Measurements from ENCODE around the gene CC2D1A. TPM values are rescaled to one million over a fixed set of nuclear protein-coding genes. Genes with fewer than 3 reads are reported as not detected.

CC2D1A gene
- polyA plus RNA-seq, 2 donors, result 34.0 to 58.9 TPM

DNA sequence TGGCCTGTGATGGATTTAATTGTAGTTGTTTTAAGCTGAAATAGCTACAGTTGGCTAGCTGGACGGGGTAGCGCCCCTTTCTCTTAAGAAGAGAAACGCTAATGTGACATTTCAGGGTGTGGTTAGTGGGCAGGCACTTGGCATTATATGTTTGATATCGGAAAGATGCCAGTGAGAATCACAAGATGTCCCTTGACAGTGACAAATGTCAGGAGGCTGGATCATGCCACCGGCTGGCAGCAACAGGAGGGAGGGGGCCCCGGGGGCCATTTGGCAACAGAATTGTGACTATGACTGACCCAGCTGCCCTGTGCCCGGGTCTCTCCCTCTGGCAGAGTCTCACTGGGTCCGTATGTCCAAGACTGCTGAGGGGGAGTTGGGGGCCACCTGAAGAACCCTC lies 51.0 kb downstream of the CC2D1A start:
- Histone ChIP-seq H3K4me1 (ENCODE audit: control insufficient read depth in 2 of 2, insufficient read depth in 2 of 2, low read length in 1 of 2) (peaks cover 4 to 14% of the 10 kb centered on the region in 2 donors), H3K27ac (ENCODE audit: low read depth in 2 of 2, low read length in 1 of 2) (no peak overlapping the region), H3K36me3 (ENCODE audit: control insufficient read depth in 2 of 2, insufficient read depth in 2 of 2, low read length in 1 of 2) (peaks cover 0 to 47% of the 10 kb centered on the region in 2 donors), H3K27me3 (ENCODE audit: control insufficient read depth in 1 of 2, insufficient read depth in 2 of 2, low read length in 2 of 2) (no peaks in the 10 kb centered on the region), H3K9me3 (ENCODE audit: control insufficient read depth in 2 of 2, insufficient read depth in 1 of 2, low read depth in 1 of 2, low read length in 1 of 2) (peaks cover 0 to 3% of the 10 kb centered on the region in 2 donors), H3K4me3 (ENCODE audit: low read depth in 1 of 2, low read length in 2 of 2) (no peak overlapping the region)
- 68 to 74% methylated on average over 8 of the region's 8 CpGs for WGBS, 2 donors

DNA sequence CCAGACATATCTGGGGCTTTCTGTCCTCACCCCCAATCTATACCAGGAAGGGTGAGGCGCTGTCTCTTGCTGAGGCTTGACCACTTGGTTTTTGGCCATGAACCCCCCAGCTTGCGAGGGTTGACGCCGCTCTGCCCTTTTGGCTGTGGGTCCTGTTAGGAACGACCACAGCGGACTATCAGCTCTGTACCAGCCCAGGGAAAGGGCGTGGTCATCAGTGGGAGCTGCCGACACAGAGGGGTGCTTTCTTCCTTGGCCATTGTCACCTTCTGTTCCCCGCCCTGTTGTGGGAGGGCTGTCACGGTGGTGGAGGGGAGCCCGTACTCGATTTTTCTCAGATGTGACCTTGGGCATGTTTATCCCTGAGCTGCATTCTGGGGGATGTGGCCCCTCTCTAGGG lies 52.0 kb downstream of the CC2D1A start:
- Histone ChIP-seq H3K4me3 (ENCODE audit: low read depth in 1 of 2, low read length in 2 of 2) (no peak overlapping the region), H3K4me1 (ENCODE audit: control insufficient read depth in 2 of 2, insufficient read depth in 2 of 2, low read length in 1 of 2) (peaks cover 4 to 17% of the 10 kb centered on the region in 2 donors), H3K9me3 (ENCODE audit: control insufficient read depth in 2 of 2, insufficient read depth in 1 of 2, low read depth in 1 of 2, low read length in 1 of 2) (peaks cover 0 to 3% of the 10 kb centered on the region in 2 donors), H3K27me3 (ENCODE audit: control insufficient read depth in 1 of 2, insufficient read depth in 2 of 2, low read length in 2 of 2) (no peaks in the 10 kb centered on the region), H3K36me3 (ENCODE audit: control insufficient read depth in 2 of 2, insufficient read depth in 2 of 2, low read length in 1 of 2) (peaks cover 0 to 48% of the 10 kb centered on the region in 2 donors), H3K27ac (ENCODE audit: low read depth in 2 of 2, low read length in 1 of 2) (no peak overlapping the region)
- WGBS, 2 donors, result 78 to 82% methylated on average over 12 of the region's 12 CpGs

DNA sequence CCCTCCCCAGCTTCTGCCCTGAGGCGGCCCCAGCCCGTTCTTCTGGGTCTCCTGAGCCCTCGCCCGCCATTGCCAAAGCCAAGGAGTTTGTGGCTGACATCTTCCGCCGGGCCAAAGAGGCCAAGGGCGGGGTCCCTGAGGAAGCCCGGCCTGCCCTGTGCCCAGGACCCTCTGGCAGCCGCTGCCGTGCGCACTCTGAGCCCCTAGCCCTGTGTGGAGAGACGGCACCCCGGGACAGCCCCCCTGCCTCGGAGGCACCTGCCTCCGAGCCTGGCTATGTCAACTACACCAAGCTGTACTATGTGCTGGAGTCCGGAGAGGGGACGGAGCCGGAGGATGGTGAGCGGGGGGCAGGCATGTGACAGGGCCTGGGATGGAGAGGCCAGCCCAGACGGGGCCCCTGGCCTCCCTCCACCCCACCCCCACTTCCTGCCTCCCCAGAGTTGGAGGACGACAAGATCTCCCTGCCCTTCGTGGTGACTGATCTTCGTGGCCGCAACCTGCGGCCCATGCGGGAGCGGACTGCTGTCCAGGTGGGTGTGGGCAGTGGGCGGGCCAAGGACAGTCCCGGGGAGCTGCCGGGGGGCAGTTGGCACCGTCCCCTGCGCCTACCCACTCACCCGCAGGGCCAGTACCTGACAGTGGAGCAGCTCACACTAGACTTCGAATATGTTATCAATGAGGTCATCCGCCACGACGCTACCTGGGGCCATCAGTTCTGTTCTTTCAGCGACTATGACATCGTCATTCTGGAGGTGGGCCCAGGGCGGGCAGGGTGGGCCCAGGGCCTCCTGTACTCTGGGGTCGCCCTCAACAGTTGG lies 53.4 kb downstream of the CC2D1A start:
- H3K36me3 ChIP-seq (ENCODE audit: control insufficient read depth in 2 of 2, insufficient read depth in 2 of 2, low read length in 1 of 2), result peaks cover 0 to 53% of the 10 kb centered on the region in 2 donors
- peaks cover 0 to 3% of the 10 kb centered on the region in 2 donors for H3K9me3 ChIP-seq (ENCODE audit: control insufficient read depth in 2 of 2, insufficient read depth in 1 of 2, low read depth in 1 of 2, low read length in 1 of 2)
- no peak overlapping the region for H3K4me3 ChIP-seq (ENCODE audit: low read depth in 1 of 2, low read length in 2 of 2)
- no peaks in the 10 kb centered on the region for H3K27me3 ChIP-seq (ENCODE audit: control insufficient read depth in 1 of 2, insufficient read depth in 2 of 2, low read length in 2 of 2)
- WGBS, 2 donors, result 84 to 87% methylated on average over 40 to 41 of the region's 41 CpGs
- peaks cover 0 to 8% of the 10 kb centered on the region in 2 donors for H3K4me1 ChIP-seq (ENCODE audit: control insufficient read depth in 2 of 2, insufficient read depth in 2 of 2, low read length in 1 of 2)
- H3K27ac ChIP-seq (ENCODE audit: low read depth in 2 of 2, low read length in 1 of 2), result no peak overlapping the region

DNA sequence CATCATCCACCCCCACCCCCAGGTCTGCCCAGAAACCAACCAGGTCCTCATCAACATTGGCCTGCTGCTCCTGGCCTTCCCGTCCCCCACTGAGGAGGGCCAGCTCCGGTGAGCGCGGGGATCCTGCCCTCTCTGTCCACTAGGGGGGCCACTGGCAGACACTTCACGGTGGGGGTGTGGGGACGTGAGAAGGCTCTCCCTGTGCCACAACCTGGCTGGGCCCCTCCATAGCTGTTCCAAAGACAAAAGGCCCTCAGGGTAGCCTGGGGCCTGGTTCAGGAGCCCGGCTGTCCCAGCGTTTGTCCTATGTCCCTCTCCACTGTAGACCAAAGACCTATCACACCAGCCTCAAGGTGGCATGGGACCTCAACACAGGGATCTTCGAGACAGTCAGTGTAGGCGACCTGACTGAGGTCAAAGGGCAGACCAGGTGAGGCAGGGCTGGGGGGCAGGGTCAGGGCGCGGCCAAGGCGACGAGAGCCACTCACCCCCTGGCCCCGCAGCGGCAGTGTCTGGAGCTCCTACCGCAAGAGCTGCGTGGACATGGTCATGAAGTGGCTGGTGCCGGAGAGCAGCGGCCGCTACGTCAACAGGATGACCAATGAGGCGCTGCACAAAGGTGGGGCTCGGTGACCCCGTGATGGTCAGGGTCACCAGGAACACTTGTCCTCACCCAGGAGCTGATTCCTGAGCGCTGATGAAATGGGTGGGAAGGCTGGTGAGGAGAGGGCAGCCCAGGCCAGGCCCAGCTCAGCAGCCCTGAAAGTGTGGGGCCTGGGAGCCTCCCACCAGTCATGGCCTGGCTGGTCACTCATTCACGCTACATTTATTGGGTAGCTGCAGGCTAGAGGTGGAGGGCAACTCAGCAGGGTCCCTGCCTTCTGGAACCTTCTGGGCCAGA lies 54.2 kb downstream of the CC2D1A start:
- Histone ChIP-seq H3K9me3 (ENCODE audit: control insufficient read depth in 2 of 2, insufficient read depth in 1 of 2, low read depth in 1 of 2, low read length in 1 of 2) (peaks cover 0 to 3% of the 10 kb centered on the region in 2 donors), H3K4me1 (ENCODE audit: control insufficient read depth in 2 of 2, insufficient read depth in 2 of 2, low read length in 1 of 2) (peaks cover 0 to 8% of the 10 kb centered on the region in 2 donors), H3K36me3 (ENCODE audit: control insufficient read depth in 2 of 2, insufficient read depth in 2 of 2, low read length in 1 of 2) (peaks cover 0 to 54% of the 10 kb centered on the region in 2 donors), H3K27ac (ENCODE audit: low read depth in 2 of 2, low read length in 1 of 2) (no peak overlapping the region), H3K4me3 (ENCODE audit: low read depth in 1 of 2, low read length in 2 of 2) (no peak overlapping the region), H3K27me3 (ENCODE audit: control insufficient read depth in 1 of 2, insufficient read depth in 2 of 2, low read length in 2 of 2) (no peaks in the 10 kb centered on the region)
- 88% methylated on average over 27 of the region's 27 CpGs for WGBS, 2 donors

DNA sequence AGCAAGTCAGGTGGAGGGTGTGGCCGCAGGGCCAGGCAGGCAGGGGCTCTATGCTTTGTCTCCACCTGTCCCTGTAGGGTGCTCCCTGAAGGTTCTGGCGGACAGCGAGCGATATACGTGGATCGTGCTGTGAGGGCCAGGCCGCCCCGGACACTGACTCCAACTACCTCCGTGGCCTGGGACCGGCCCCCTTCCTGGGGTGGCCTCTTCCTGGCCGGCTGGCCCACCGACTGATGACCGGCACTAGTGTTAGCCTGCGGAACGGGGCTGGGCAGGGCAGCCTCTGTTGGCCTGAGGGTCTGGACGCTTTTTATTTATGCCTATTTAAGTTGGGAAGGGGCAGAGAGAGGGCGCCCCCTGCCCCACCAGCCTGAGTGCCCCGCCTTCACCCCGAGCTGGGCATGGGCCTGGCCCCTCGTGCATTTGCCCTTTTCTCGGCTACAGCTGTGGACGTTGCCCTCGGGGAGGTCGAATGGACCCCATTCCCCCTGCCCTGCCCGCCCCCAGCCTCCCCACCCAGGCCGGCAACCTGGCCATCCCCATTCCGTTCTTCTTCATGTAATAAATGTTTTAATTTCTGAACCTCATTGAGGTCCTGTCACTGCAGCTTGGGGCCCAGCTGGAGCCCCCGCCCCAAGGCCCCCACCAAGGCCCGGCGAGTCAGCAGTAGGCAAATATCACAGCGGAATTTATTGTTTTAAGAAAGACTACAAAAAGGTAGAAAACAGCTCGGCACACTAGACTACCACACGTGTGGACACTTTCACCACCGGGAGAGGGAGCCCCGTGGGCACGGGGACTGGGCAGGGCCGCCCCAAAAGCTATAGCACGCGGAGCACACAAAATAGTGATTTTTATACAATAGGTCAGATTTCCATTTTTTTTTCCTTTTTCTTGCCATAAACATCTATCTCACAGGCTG lies 55.1 kb downstream of the CC2D1A start:
- Histone ChIP-seq H3K4me3 (ENCODE audit: low read depth in 1 of 2, low read length in 2 of 2) (no peak overlapping the region), H3K27me3 (ENCODE audit: control insufficient read depth in 1 of 2, insufficient read depth in 2 of 2, low read length in 2 of 2) (no peaks in the 10 kb centered on the region), H3K9me3 (ENCODE audit: control insufficient read depth in 2 of 2, insufficient read depth in 1 of 2, low read depth in 1 of 2, low read length in 1 of 2) (peaks cover 0 to 3% of the 10 kb centered on the region in 2 donors), H3K27ac (ENCODE audit: low read depth in 2 of 2, low read length in 1 of 2) (no peak overlapping the region), H3K4me1 (ENCODE audit: control insufficient read depth in 2 of 2, insufficient read depth in 2 of 2, low read length in 1 of 2) (peaks cover 0 to 8% of the 10 kb centered on the region in 2 donors), H3K36me3 (ENCODE audit: control insufficient read depth in 2 of 2, insufficient read depth in 2 of 2, low read length in 1 of 2) (peaks cover 0 to 55% of the 10 kb centered on the region in 2 donors)
- WGBS, 2 donors, result 88% methylated on average over 39 of the region's 39 CpGs

DNA sequence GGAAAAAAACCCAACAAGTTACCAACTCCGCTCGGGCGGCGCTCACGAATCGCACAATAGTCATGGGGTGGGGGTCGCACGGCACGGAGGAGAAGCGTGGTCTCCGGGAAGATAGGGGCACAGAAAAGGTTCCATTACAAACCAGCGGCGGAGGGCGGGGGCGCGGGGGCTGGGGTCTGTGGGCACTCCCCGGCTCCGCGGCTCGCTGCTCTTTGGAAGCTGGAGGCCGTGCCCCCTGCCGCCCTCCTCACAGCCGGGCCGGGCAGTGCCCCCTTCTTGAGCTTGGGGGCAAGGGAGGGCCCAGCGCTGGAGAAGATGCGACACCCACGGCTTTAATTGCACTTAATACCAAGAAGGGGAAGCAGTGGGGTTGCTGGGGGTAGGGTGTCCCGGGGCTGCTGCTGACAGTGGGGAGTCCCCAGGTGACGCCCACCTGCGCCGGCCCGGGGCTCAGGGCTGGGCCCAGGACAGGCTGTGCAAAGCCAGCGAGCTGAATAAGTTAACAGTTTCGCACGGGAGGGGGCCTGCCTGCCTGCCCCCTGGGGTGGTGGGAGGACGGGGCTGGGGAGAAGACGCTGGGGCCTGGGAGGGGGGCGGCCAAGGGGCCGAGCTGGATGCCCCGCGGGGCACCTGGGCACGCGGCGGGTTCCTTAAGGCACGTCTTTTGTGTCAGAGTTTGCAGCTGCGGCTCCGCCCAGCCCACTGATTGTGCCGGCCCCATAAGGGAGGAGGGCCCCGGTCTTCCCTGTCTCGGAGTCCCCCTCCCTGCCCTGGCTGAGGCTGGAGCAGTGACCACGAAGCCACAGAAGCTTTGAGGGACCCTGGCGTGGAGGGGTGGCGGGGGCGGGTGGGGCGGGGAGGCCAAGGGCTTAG lies 56.1 kb downstream of the CC2D1A start:
- Histone ChIP-seq H3K27me3 (ENCODE audit: control insufficient read depth in 1 of 2, insufficient read depth in 2 of 2, low read length in 2 of 2) (no peaks in the 10 kb centered on the region), H3K36me3 (ENCODE audit: control insufficient read depth in 2 of 2, insufficient read depth in 2 of 2, low read length in 1 of 2) (peaks cover 0 to 58% of the 10 kb centered on the region in 2 donors), H3K4me1 (ENCODE audit: control insufficient read depth in 2 of 2, insufficient read depth in 2 of 2, low read length in 1 of 2) (peaks cover 0 to 8% of the 10 kb centered on the region in 2 donors), H3K4me3 (ENCODE audit: low read depth in 1 of 2, low read length in 2 of 2) (no peak overlapping the region), H3K9me3 (ENCODE audit: control insufficient read depth in 2 of 2, insufficient read depth in 1 of 2, low read depth in 1 of 2, low read length in 1 of 2) (peaks cover 0 to 6% of the 10 kb centered on the region in 2 donors), H3K27ac (ENCODE audit: low read depth in 2 of 2, low read length in 1 of 2) (no peak overlapping the region)
- 60 to 70% methylated on average over 49 to 55 of the region's 55 CpGs for WGBS, 2 donors

DNA sequence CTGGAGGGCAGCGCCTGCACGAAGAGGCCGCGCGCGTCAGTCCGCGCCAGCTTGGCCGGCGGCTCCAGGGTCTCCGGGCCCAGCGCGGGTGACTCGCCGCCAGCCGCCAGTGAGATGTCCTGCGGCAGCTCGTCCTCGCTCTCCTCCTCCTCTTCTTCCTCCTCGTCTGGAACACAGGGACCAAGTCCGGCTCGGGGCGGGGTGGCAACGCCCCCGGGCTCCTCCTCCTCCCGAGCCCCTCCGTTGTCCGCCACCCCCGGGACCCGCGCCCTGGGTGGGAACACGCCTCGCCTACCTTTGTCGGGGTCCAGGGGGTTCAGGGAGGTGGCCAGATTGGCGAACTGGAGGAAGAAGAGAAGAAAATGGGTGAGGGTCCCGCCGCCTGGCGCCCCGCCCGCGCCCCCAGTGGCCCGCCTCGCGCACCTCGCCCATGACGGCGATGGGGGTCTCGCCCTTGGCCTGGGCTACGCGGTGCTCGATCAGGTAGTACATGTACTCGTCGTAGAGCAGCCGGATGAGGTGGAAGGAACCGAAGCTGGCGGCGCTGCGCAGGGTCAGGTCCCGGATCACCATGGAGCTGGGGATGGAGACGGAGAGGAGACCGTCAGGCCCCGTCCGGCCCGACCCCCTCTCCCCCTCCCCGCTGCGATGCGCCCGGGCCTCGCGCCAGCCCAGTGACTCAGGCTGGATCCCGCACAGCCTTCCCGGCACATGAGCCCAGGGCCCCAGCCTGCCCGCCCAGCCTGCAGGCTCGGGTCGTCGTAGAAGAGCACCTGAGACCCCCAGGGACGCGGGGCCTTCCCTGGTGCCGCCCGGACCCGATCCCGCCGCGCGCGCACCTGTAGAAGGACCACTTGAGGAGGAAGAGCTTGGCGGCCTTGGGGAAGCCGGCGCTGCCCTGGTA lies 57.0 kb downstream of the CC2D1A start:
- 58 to 74% methylated on average over 62 to 89 of the region's 89 CpGs for WGBS, 2 donors
- Histone ChIP-seq H3K4me1 (ENCODE audit: control insufficient read depth in 2 of 2, insufficient read depth in 2 of 2, low read length in 1 of 2) (peaks cover 0 to 8% of the 10 kb centered on the region in 2 donors), H3K9me3 (ENCODE audit: control insufficient read depth in 2 of 2, insufficient read depth in 1 of 2, low read depth in 1 of 2, low read length in 1 of 2) (peaks cover 0 to 6% of the 10 kb centered on the region in 2 donors), H3K27ac (ENCODE audit: low read depth in 2 of 2, low read length in 1 of 2) (no peak overlapping the region), H3K4me3 (ENCODE audit: low read depth in 1 of 2, low read length in 2 of 2) (no peak overlapping the region), H3K27me3 (ENCODE audit: control insufficient read depth in 1 of 2, insufficient read depth in 2 of 2, low read length in 2 of 2) (no peaks in the 10 kb centered on the region), H3K36me3 (ENCODE audit: control insufficient read depth in 2 of 2, insufficient read depth in 2 of 2, low read length in 1 of 2) (peaks cover 0 to 58% of the 10 kb centered on the region in 2 donors)

Data from esophagus (tissue), 2 donors.